Activated CD4-positive, CD25-positive, alpha-beta regulatory T cell treated with anti-CD3 and anti-CD28 coated beads, Interleukin-2, amount 50 U/mL, for 72 hours (primary cell): ENCODE results near the gene GINM1.

ENCODE experiments used
- DNase-seq: peaks from one replicate; pipeline ENCODE4 v3.0.0; 2021

The GINM1 gene

DNA sequence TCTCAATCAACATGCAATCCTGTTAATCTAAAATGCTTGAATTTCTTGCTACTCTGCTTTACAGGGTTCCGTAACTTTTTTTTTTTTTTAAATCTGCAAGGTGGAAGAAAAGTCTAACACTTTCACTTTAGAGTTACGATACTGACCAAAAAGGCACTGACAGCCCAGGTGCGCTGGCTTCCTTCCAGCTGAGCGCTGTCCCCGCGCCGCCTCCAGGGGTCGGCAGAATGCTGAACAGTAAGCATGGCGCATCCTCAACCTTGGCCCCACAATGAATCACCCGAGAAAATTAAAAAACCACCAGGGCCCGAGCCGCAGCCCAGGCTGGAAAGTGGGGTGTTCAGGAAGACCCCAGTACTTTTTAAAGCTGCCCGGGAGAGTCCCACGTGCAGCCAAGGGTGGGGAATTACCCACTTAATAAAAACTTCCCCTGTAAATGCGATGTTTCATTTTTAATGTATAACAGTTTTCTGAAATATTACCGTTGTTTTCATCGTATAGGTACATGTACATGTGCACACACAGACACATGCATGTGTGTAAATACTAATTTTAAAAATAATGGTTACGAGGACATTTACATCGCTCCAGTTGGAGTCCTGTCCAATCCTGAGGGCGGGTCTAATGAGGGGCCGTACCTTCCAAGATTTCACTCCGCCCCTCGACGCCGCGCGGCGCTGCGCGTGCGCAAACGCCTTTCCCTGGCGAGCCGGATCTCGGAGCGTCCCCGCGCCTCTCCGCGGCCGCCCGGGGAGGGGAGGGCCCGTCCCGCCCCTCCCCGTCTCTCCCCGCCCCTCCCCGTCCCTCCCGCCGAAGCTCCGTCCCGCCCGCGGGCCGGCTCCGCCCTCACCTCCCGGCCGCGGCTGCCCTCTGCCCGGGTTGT lies at the start of gene GINM1:
Gene GINM1, plus strand, starts transcription at position 849 of the 883 bp plus-strand sequence. CDS start 40 bp downstream, outside the sequence.
- peak; percentile 97 for DNase-seq

DNA sequence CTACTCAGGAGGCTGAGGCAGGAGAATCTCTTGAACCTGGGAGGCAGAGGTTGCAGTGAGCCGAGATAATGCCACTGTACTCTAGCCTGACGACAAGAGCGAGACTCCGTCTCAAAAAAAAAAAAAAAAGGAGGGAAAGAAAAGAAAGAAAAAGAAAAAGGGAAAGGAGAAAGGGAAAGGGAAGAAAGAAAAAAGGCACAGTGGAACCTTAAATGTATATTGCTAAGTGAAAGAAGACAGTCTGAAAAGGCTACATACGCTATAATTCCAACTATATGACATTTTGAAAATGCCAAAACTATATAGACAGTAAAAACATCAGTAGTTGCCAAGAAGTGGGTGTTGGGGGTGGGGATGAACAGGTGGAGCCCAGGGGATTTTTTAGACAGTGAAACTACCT lies 36.5 kb upstream of the GINM1 start:
- DNase-seq = no peak

DNA sequence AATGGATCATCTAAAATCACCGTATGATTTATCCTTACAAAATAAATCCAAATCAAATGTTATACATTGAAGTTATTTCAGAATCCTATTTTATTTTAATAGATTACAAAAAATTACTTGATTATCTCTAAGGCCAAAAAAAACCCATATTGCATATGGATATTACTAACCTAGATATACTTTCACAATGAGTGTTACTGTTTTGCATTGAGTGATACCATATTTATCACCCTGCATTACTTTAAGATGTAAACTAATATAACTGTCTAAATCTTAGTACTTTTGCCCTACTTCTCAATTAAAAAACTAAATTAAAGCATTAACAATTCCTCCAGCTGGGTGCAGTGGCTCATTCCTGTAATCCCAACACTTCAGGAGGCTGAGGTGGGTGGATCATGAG lies 31.4 kb upstream of the GINM1 start:
- DNase-seq = no peak

GRCh38 chr6:149541139-149541538 lies 25.0 kb upstream of the GINM1 start:
- DNase-seq = no peak

DNA sequence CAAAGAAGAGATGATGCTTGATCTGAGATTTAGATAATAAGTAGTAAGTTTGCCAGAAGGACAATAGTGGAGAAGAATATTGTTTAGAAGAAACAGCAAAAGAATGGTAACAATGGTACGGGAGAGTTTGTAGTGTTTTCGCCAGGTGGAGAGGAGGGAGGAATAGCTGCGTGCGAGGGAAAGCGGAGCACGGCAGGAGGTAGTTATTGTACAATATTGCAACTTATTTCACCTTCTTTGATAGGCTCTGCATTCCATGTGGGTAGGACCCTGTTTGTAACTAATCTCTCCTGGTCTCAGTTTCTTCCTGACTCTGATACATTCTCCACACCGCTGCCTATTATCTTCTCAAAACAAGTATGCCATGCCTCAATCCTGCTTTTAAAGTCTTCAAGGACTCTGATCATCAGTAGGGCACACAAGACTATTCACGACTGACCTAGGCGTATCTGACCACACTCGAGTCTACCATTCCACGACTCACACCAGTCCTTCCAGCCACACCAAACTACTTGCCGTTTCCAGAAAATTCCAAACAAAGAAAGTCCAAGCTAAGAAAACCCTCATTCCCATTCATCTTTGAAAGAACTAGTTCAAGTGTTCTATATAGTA lies 21.4 kb upstream of the GINM1 start:
- no peak for DNase-seq

DNA sequence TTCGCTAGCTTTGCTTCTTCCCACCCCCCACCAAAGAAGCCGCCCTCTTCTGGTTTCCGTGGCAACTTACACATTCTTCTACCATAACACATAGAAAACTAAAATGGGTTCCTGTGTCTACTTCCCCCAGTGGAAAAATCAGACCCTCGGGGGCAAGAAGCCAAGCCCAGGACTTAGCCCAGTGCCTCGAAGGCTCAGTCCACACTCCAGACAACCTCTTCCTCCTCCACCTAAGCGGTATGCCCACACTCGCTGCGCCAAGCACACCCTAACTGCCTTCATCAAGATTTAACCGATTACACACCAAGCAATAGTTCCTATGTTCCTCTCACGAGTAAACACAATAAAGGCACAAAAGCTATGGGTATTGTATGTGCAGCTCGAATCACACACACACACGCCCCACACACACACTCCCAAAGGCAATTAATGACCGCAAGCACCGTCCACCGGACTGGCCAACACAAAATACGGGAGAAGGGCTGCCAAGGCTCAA lies 20.9 kb upstream of the GINM1 start:
- DNase-seq = no peak

GRCh38 chr6:149545754-149546471 lies 20.3 kb upstream of the GINM1 start, which contains the start of gene PPIL4:
Gene PPIL4, minus strand, starts transcription at chr6:149546043. Its CDS starts 38 bp downstream, at chr6:149546005.
- DNase-seq = peak; percentile 98

DNA sequence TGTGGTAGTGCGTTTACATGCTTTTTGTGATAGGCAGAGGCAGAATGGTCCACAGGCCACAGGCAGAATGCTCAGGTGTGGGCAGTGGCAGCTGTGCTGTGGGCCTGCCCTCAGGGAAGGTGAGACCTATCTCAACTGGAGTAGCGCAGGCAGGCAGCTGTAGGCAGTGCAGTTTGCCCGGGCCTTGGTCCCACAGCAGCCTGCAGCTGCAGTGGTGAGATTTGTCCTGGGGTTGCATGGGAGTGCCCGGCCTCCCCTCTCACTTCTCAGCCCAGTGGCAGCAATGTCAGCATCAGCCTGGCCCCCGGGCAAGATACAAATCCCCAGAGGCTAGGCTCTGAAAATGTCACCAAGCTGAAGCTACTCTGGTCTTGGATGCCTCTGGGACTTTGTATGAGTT lies 14.3 kb upstream of the GINM1 start:
- no peak for DNase-seq

GRCh38 chr6:149558029-149558428 lies 8.1 kb upstream of the GINM1 start:
- DNase-seq = no peak

DNA sequence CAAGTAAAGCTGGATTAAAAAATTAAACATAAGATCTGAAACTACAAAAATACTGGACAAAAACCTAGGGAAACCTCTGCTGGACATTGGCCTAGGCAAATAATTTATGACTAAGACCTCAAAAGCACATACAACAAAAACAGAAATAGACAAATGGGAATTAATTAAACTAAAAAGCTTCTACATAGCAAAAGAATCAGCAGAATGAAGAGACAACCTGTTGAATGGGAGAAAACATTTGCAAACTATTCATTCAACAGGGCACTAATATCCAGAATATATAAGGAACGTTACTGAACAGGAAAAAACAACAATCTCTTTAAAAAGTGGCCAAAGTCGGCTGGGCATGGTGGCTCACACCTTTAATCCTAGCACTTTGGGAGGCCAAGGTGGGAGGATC lies 6.8 kb upstream of the GINM1 start:
- DNase-seq = no peak

DNA sequence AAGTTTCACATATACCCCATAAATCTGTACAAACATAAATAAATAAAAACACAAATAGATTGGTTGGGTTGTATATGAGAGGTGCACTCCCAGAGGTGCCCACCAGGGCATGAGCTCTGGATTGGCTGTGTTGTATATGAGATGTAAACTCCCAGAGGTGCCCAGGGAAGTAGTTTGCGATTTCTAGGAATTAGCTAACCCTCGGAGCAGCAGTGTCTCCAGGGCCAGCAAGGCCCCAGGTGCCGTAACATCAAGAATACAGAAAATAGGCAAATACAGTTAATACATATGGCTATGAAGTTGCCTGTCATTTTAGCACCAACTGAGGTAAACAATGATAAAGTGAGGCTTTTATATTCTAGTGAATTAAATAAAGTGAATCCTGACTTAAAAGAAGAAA lies 5.4 kb upstream of the GINM1 start:
- DNase-seq = no peak

DNA sequence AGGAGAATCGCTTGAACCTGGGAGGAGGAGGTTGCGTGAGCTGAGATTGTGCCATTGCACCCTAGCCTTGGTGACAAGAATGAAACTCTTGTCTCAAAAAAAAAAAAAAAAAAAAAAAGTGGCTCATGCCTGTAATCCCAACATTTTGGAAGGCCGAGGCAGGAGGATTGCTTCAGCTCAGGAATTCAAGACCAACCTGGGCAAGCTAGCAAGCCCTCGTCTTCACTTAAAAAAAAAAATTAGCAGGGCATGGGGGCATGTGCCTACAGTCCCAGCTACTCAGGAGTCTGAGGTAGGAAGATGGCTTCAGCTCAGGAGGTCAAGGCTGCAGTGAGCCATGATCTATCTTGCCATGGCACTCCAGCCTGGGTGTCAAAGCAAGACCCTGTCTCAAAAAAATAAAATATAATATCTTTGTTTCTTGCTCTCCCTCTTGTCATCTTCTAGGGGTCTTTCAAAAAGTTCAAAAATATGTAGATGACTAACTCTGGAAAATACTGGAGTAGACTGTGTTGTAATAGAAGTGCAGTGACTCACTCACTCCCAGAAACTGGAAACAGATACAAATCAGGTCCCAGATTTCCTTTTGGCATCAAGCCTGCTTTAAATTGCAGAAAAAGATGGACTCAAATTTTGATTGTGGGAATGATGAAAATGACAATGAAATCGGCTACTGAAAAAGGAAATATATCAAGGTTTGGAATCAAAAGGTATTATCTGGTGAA lies 2.8 kb upstream of the GINM1 start:
- no peak for DNase-seq

GRCh38 chr6:149563928-149564325 lies 2.2 kb upstream of the GINM1 start:
- DNase-seq = no peak

- DNase-seq = peak; percentile 63
Observed at GRCh38 chr6:149566410-149567193, 427 bp downstream of the GINM1 start.

- DNase-seq = no peak
Observed at GRCh38 chr6:149567194-149567586, 1.0 kb downstream of the GINM1 start.

- DNase-seq = no peak
Observed at GRCh38 chr6:149567945-149568585, 1.9 kb downstream of the GINM1 start.

DNA sequence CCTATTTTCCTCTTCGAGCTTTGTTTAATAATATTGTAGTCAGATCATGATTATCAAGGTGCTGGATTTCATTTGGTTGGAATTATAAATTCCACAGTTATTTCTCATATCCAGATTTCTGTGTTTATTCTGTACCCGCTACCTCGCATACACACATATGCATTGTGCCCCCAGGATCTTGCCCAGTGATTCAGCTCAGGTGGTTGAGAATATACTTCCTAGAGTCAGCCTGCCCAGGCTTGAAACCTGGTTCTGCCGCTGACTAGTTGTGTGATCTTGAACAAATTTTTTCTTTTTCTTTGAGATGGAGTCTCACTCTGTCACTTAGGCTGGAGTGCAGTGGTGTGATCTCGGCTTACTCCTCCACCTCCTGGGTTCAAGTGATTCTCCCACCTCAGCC lies 14.7 kb downstream of the GINM1 start:
- DNase-seq = no peak

DNA sequence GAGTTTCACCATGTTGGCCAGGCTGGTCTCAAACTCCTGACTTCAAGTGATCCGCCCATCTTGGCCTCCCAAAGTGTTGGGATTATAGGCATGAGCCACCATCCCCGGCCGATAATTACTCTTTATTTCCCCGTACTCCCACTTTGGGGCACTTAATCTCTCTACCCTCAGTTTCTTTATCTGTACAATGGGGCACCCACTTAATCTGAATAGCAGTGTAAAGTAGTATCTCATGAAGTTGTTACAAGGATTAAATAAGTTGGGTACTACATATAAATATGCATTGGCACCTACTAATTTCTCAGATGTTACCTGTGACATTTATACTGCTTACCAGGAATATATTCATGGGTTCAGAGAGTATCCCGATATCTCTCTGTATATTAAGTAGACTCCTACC lies 15.2 kb downstream of the GINM1 start:
- no peak for DNase-seq

- DNase-seq = no peak
Observed at GRCh38 chr6:149586149-149586548, 20.0 kb downstream of the GINM1 start.

DNA sequence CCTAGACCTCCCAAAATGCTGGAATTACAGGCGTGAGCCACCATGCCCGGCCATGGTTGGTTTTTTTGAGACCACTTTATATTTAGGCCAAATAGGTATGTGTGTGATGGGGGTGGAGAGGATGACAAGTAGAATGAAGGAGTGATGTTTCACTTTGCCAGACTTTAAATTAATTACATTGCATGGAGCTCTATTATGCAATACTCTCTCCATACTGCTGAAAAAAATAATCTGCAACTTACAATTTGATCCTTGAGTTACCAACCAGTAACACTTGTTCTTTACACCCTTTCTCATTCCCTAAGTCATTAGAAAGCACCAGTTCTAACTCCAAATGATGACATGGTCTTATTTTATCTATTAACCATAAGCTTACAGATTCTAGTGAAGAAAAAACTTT lies 26.8 kb downstream of the GINM1 start:
- DNase-seq = no peak

DNA sequence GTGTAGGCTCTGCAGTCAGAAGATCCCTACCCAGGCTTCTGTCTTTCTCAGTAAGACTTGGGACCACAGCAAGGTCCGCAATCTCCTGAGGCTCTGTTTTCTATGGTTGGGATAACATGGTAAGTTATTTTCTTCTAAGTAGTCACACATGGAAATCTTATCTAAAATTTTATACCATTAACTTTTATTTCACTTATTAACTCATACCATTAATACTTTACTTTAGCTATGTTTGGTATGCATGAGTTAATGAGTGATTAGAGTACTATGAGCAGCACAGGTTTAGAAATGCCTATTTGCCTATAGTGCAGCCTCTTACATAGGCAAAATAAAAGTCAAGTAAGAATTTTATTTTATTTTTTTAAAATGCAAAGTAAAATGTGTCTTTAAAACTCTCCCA lies 27.2 kb downstream of the GINM1 start:
- DNase-seq = no peak
